Astrocyte (in vitro differentiated cells and primary cell): Measurements from ENCODE around the gene UNC5B. TPM values are rescaled to one million over a fixed set of nuclear protein-coding genes. Genes with fewer than 3 reads are reported as not detected.

ENCODE experiments used
- DNase-seq: peaks from one replicate; pipeline ENCODE4 v3.0.0-alpha.2; 2010; ENCODE audit warnings: low read depth
- FAIRE-seq: peaks from 2 replicates; lab custom pipeline; 2011; peaks lifted over from hg19 to GRCh38; lab: Jason Lieb, UNC
- H2AFZ ChIP-seq: 2 replicates; pipeline ENCODE4 v1.6.0; 2012; ENCODE audit warnings: low read depth, low read length, inconsistent platforms
- H3K27ac ChIP-seq: 2 replicates; pipeline ENCODE4 v1.5.1; 2011; ENCODE audit warnings: low read depth, low read length, inconsistent platforms
- H3K27me3 ChIP-seq: 2 replicates; pipeline ENCODE4 v1.6.0; 2011; ENCODE audit warnings: low read length, inconsistent platforms; ENCODE audit not compliant: insufficient read depth
- H3K36me3 ChIP-seq: 2 replicates; pipeline ENCODE4 v1.5.1; 2011; ENCODE audit warnings: low read length, inconsistent platforms; ENCODE audit not compliant: insufficient read depth
- H3K4me1 ChIP-seq: 2 replicates; pipeline ENCODE4 v1.5.1; 2011; ENCODE audit warnings: low read length, inconsistent platforms; ENCODE audit not compliant: insufficient read depth
- H3K4me2 ChIP-seq: 2 replicates; pipeline ENCODE4 v1.6.0; 2012; ENCODE audit warnings: low read length, inconsistent platforms
- H3K4me3 ChIP-seq: 2 replicates; pipeline ENCODE4 v1.5.1; 2011; ENCODE audit warnings: low read depth, mild to moderate bottlenecking, low read length, inconsistent platforms; ENCODE audit not compliant: insufficient read depth
- H3K79me2 ChIP-seq: 2 replicates; pipeline ENCODE4 v1.6.0; 2012; ENCODE audit warnings: mild to moderate bottlenecking, low read length, inconsistent platforms; ENCODE audit not compliant: insufficient read depth
- H3K9ac ChIP-seq: 2 replicates; pipeline ENCODE4 v1.6.0; 2012; ENCODE audit warnings: mild to moderate bottlenecking, low read length, inconsistent platforms
- H3K9me3 ChIP-seq: 2 replicates; pipeline ENCODE4 v1.5.1; 2012; ENCODE audit warnings: low read depth, mild to moderate bottlenecking, low read length, inconsistent platforms; ENCODE audit not compliant: insufficient read depth
- H4K20me1 ChIP-seq: 2 replicates; pipeline ENCODE4 v1.6.0; 2012; ENCODE audit warnings: low read length, inconsistent platforms; ENCODE audit not compliant: insufficient read depth
- H3K27ac Mint-ChIP-seq: one replicate; pipeline ENCODE4 v1.8.0; 2021; ENCODE audit warnings: mild to moderate bottlenecking, mixed read lengths; ENCODE audit not compliant: unreplicated experiment
- H3K27me3 Mint-ChIP-seq: one replicate; pipeline ENCODE4 v1.8.0; 2021; ENCODE audit warnings: low read depth, mixed read lengths; ENCODE audit not compliant: unreplicated experiment
- H3K36me3 Mint-ChIP-seq: one replicate; pipeline ENCODE4 v1.8.0; 2021; ENCODE audit warnings: low read depth, mixed read lengths; ENCODE audit not compliant: unreplicated experiment
- H3K4me1 Mint-ChIP-seq: one replicate; pipeline ENCODE4 v1.8.0; 2021; ENCODE audit warnings: low read depth, mixed read lengths; ENCODE audit not compliant: unreplicated experiment
- H3K4me3 Mint-ChIP-seq: one replicate; pipeline ENCODE4 v1.8.0; 2021; ENCODE audit warnings: mild to moderate bottlenecking, moderate library complexity, mixed read lengths; ENCODE audit not compliant: unreplicated experiment
- H3K9me3 Mint-ChIP-seq: one replicate; pipeline ENCODE4 v1.8.0; 2021; ENCODE audit warnings: mild to moderate bottlenecking, mixed read lengths; ENCODE audit not compliant: unreplicated experiment
- EZH2 ChIP-seq: IDR thresholded peaks from 2 replicates; pipeline ENCODE4 v1.6.1; 2012; ENCODE audit warnings: mild to moderate bottlenecking, low read length, inconsistent platforms; ENCODE audit not compliant: insufficient read depth
- total RNA-seq: library from RNA; stranded (reverse); gene quantifications from 2 replicates; pipeline ENCODE4 v1.2.1, GENCODE V29; 2021
- TF ChIP-seq, protein P1 (sequence below): IDR thresholded peaks from 2 replicates; pipeline ENCODE4 v1.5.1; 2011; ENCODE audit warnings: low read depth, mild to moderate bottlenecking, inconsistent platforms, low read length, moderate library complexity; ENCODE audit not compliant: insufficient read depth

The UNC5B gene
- total RNA-seq, 1 donor from 2014 or later, result 15.0 TPM

DNA sequence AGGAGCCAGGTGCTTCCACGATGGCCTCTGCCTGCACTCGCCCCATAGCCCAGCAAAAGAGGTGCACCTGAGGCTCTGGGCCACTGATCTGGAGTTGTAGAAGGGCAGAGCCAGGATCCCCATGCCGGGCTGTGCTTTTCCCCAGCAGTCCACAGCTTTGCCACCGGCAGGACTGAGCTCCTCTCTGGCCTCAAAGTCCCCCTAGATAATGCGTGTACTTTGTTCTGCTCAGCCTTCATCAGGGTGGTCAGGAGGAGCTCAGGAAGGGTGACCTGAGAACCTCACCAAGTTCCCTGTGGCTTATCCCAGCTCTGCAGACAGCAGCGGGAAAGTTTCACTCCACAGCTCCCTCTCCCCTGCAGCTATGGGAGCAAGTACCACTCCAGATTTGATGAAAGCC, 27.9 kb upstream of the UNC5B start:
- H3K4me1 Mint-ChIP-seq, result no peaks in the 10 kb centered on the region
- no peak overlapping the region for H3K9ac ChIP-seq
- H3K36me3 ChIP-seq, result no peaks in the 10 kb centered on the region
- H3K4me3 ChIP-seq, result no peak overlapping the region
- H3K36me3 Mint-ChIP-seq, result no peaks in the 10 kb centered on the region
- no peaks in the 10 kb centered on the region for H3K79me2 ChIP-seq
- no peak overlapping the region for H2AFZ ChIP-seq
- H3K4me1 ChIP-seq, result no peaks in the 10 kb centered on the region
- FAIRE-seq (no peak), DNase-seq (no peak)
- no peak for TF ChIP-seq EZH2
- TF ChIP-seq, protein P1, sequence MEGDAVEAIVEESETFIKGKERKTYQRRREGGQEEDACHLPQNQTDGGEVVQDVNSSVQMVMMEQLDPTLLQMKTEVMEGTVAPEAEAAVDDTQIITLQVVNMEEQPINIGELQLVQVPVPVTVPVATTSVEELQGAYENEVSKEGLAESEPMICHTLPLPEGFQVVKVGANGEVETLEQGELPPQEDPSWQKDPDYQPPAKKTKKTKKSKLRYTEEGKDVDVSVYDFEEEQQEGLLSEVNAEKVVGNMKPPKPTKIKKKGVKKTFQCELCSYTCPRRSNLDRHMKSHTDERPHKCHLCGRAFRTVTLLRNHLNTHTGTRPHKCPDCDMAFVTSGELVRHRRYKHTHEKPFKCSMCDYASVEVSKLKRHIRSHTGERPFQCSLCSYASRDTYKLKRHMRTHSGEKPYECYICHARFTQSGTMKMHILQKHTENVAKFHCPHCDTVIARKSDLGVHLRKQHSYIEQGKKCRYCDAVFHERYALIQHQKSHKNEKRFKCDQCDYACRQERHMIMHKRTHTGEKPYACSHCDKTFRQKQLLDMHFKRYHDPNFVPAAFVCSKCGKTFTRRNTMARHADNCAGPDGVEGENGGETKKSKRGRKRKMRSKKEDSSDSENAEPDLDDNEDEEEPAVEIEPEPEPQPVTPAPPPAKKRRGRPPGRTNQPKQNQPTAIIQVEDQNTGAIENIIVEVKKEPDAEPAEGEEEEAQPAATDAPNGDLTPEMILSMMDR, result no peak
- H3K27ac ChIP-seq, result no peak overlapping the region
- no peaks in the 10 kb centered on the region for H4K20me1 ChIP-seq
- no peaks in the 10 kb centered on the region for H3K9me3 ChIP-seq
- no peaks in the 10 kb centered on the region for H3K9me3 Mint-ChIP-seq
- peaks cover 63% of the 10 kb centered on the region for H3K27me3 Mint-ChIP-seq
- no peak overlapping the region for H3K4me2 ChIP-seq
- no peak overlapping the region for H3K4me3 Mint-ChIP-seq
- H3K27me3 ChIP-seq, result peaks cover 5% of the 10 kb centered on the region
- no peak overlapping the region for H3K27ac Mint-ChIP-seq

GRCh38 chr10:71185209-71185608, 27.2 kb upstream of the UNC5B start:
- Mint-ChIP-seq H3K27ac (no peak overlapping the region), H3K36me3 (no peaks in the 10 kb centered on the region), H3K27me3 (peaks cover 58% of the 10 kb centered on the region), H3K4me1 (no peaks in the 10 kb centered on the region), H3K4me3 (no peak overlapping the region), H3K9me3 (no peaks in the 10 kb centered on the region)
- Histone ChIP-seq H3K9me3 (no peaks in the 10 kb centered on the region), H3K79me2 (no peaks in the 10 kb centered on the region), H3K27ac (no peak overlapping the region), H3K27me3 (peaks cover 5% of the 10 kb centered on the region), H3K36me3 (no peaks in the 10 kb centered on the region), H3K9ac (no peak overlapping the region), H2AFZ (no peak overlapping the region), H3K4me2 (no peak overlapping the region), H4K20me1 (no peaks in the 10 kb centered on the region), H3K4me1 (no peaks in the 10 kb centered on the region), H3K4me3 (no peak overlapping the region)
- no peak for FAIRE-seq
- DNase-seq, result no peak
- TF ChIP-seq EZH2, result no peak
- TF ChIP-seq, protein P1, result no peak

GRCh38 chr10:71187197-71187596, 25.2 kb upstream of the UNC5B start:
- H3K9me3 ChIP-seq, result no peaks in the 10 kb centered on the region
- no peaks in the 10 kb centered on the region for H3K36me3 Mint-ChIP-seq
- peaks cover 7% of the 10 kb centered on the region for H3K27me3 ChIP-seq
- no peaks in the 10 kb centered on the region for H3K36me3 ChIP-seq
- no peaks in the 10 kb centered on the region for H3K4me1 ChIP-seq
- FAIRE-seq (no peak), DNase-seq (no peak)
- H3K4me3 ChIP-seq, result no peak overlapping the region
- peaks cover 59% of the 10 kb centered on the region for H3K27me3 Mint-ChIP-seq
- no peak for TF ChIP-seq EZH2
- TF ChIP-seq, protein P1, result no peak
- no peak overlapping the region for H3K9ac ChIP-seq
- H3K4me1 Mint-ChIP-seq, result no peaks in the 10 kb centered on the region
- no peaks in the 10 kb centered on the region for H4K20me1 ChIP-seq
- H2AFZ ChIP-seq, result no peak overlapping the region
- H3K27ac Mint-ChIP-seq, result no peak overlapping the region
- H3K79me2 ChIP-seq, result no peaks in the 10 kb centered on the region
- H3K27ac ChIP-seq, result no peak overlapping the region
- no peak overlapping the region for H3K4me3 Mint-ChIP-seq
- H3K9me3 Mint-ChIP-seq, result peaks cover 2% of the 10 kb centered on the region
- H3K4me2 ChIP-seq, result no peak overlapping the region
